GM18511 (cell line): ENCODE results near the gene LRPAP1.

Experiments used
- ATAC-seq: cut with Tn5 transposase; IDR thresholded peaks from one replicate; pipeline ENCODE4 v1.9.1; 2021; ENCODE audit warnings: mild to moderate bottlenecking, moderate library complexity; ENCODE audit not compliant: unreplicated experiment

Gene LRPAP1

DNA sequence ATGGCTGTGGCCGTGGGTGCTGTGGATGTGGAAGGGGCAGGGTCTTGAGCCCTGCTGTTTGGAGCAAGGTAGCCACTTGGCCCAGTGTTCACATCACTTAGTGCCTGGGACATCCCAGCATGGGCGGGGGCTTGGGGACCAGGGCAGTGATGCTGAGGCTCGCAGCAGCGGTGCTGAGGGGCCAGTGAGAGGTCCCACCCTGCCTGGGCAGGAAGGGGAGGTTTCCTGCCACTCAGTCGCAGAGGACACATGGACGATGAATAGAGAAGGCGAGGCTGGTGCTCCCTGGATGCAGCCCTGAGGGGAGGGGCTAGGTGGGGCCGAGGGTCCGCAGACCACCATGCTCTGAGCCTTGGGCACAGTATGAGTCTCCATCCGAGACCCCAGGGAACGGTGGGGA lies 43.4 kb downstream of the LRPAP1 start:
- no peak for ATAC-seq

DNA sequence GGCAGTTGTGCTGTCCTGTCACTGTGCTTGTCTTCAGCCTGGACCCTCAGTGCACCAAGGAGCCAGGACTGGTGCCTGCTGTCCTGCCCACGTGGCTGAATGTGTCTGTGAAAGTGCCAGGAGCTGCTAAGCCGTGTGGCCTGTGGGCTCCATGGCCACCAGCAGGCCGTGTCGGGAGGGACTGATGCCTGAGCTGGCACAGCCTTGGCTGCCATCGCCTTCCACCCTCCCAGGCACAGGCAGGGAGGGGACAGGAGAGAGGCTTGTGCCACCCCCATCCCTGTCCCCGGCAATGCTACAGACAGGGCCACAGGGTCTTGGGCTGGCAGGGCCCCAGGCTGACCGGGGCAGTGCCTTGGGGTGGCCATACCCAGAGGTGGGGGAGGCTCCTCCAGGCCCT lies 44.4 kb downstream of the LRPAP1 start:
- no peak for ATAC-seq

DNA sequence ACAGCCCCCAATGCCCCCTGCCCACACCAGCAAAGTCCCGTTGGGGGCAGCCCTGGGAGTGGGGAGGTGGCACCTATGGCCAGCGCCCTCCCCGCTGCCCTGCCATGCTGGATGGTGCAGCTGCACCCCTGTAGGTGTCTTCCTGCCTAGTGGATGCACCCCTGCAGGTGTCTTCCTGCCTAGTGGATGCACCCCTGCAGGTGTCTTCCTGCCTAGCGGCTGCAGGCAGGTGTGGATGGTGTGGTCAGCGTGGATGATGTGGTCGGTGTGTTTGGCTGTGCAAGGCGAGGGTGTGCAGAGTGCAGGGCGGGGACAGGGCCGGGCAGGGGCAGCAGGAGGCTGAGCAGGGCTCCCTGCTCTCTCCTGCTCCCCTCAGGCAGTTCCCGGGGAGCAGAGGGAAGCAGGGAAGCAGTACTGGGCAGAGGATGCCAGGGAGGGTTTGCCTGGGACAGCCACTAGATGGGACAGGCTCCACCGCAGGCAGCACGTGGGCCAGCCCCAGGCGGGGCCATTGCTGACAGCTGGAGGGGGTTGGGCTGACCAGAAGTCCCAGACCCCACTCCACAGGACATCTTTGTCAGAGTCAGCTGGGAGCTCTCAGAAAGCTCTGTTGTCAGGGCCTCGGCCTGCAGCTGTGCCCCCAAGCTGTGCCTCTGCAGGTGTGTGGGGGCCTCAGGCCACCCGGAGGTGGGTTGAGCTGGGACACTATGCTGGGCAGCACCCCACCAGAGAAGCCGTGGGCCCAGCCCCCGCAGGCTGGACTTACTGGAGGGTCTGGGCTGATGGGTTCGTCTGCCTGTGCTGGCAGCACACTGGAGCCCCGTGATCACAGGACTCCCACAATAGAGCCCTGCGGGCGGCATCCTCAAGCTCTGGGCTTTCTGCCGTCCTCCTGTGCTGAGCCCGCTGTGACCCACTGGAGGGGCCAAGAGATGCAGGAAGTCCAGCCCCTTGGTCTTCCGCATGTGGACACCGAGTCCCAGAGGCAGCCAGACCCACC lies 45.4 kb downstream of the LRPAP1 start:
- no peak for ATAC-seq

DNA sequence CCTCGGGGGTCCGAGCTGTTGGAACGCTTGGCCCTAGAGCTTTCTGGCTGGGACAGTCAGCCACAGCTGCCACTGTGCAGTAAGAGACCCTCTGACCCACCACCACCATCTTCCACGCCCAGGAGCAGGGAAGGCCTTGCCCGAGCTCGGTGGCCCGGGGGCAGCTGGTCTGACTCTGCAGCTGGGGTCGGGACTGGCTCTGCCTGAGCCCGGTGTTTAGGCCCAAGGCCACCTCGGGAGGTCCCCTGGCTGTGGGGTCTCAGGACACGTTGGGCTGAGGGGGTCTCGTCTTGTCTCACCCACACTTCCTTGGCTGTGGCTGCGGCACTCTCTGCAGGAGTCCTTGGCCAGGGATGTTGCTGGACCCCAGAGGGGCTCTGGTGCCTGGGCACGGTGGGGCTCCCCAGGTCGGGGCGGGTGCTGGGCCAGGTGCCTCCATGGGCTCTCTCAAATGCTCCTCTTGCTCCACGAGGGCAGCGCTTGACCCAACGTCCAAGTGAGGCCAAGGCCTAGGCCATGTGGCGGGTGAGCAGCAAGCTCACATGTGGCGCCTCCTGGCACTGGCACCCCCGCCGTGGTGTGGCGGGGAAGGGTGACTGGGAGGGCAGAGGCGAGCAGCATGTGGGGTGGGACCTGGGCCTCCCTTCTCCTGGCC lies 46.2 kb downstream of the LRPAP1 start:
- no peak for ATAC-seq

DNA sequence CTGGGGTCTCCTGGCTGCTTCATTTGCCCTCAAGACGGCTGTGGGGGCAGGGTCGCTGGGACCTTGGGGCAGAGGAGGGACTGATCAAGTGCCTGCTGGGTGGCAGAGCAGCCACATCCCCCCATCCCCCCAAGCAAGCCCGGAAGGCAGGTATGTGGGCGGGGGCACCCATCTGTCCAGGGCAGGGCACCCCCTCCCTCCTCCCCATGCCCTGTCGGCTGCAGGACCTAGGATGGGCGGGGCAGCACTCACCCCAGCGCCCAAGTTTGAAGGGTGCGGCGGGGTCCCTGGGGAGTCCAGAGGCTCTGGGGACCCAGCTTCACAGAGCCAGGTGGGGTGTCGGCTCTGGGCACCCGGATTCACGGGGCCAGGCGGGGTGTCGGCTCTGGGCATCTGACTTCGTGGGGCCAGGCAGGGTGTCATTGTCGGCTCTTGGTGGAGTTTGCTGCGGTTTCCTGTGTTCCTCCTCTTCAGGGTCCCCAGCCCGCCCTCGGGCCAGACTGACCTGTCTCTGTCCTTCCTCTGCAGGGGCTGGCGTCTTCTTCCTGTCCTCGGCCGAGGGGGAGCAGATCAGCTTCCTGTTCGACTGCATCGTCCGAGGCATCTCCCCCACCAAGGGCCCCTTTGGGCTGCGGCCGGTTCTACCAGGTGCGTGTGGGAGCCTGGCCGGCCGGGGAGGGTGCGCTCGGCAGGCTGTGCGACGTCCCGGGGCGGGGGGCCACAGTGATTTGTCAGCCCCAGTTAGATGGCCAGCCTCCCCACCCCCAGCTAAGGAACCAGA lies 47.0 kb downstream of the LRPAP1 start:
- ATAC-seq: no peak

DNA sequence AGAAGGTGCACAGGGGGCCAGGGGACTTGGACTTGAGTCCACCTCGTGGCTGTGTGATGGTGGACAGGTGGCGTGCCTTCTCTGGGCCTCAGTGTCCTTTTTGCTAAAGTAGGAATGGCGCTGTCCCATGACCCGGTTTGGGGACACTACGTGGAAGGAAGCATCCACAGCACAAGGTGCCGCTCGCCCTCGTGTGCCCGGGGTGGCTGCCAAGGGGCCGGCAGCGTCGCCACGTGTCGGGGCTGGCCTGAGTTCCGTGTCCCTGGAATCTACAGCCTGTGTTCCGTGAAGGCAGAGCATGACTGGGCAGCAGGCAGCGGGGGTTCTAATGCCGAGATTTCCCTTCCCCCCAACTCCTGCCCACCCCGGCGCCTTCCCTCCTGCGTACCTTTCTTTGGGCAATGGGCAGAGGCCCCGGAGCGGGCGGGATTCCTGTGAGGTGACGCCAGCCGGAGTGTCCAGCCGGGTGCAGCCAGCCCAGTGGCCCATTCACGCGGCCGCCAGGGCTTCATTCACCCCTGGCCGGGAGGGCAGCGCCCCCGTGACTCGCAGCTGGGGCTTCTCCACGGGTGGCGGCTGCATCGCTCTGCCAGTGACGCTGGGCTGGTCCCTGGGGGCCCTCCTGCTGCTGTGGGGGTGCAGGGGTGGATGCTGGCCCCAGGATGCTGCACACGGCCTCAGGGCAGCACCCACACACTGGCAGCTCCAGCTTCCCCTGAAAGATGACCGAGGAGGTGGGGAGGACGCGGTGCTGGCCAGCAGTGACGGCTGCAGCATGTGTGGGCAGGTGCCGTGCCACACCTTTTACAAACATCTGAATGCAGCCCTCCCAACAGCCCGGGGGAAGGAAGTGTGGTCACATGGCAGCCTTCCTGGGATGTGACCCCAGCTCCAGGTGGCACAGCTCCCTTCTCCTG lies 47.9 kb downstream of the LRPAP1 start:
- ATAC-seq: no peak

DNA sequence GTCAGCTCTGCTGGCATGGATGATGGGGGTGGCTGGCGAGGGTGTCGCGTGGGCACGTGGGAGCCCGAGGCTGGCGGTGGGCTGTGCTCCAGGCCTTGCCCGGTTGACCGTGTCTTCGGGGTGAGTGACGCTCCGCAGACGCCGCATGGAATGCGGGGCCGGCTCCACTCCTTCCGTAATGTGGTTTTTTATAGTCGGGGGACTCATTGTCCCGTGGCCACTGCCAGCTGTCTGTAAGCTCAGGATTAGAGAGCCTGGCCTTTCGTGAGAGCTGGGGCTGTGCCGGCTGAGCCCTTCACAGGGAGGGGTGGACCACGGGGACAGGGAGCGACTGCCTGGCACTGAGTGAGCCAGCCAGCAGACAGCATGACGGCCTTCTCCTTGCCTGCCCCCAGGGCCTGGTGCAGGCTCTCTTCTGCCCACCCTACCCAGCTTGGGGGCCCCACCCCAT lies 48.7 kb downstream of the LRPAP1 start:
- no peak for ATAC-seq

DNA sequence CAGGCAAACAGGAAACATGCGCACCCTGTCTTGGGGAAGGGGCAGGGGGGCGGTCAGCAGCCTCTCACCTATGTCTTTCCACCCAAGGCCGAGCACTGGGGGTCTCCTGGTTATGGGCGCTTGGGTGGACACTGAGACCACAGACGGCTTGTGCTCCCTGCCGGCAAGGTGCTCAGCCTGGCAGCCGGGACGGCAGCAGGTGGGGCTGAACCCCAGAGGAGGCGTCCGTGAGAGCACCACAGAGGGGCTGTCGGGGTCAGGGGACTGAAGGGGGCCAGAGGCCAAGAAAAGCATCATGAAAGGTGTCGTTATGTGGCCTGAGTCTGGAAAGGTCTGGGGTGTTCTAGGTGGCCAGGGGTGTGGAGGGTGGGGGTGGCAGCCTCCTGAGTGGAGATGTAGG lies 49.5 kb downstream of the LRPAP1 start:
- ATAC-seq: no peak

DNA sequence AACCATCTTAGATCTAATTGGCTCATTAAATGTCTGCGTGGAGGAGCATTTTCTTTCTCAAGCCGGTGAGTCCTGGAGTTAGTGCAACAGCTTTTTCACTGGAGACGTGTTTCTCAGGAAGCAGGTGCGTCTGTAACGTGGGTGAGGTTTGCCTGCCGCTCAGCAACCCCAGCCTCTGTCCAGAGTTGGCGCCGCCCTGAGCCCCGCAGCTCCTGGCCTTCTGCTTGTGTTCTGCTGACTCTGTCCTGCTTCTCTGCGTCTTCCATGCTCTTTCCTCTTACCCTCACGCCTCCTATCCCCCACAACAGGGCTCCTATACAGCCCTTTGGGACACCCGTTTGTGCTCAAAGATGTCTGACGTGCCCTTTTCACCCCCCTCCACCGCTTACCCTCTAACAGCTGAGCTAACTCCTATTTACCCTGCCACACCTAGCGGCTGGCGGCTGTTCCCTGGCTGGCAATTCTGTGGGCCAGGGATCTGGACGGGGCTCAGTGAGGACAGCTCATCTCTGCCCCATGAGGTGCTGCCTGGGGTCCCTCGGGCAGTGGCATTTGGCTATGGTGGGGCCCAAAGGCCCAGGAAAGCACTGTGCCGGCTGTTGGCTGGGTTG lies 50.3 kb downstream of the LRPAP1 start:
- no peak for ATAC-seq

DNA sequence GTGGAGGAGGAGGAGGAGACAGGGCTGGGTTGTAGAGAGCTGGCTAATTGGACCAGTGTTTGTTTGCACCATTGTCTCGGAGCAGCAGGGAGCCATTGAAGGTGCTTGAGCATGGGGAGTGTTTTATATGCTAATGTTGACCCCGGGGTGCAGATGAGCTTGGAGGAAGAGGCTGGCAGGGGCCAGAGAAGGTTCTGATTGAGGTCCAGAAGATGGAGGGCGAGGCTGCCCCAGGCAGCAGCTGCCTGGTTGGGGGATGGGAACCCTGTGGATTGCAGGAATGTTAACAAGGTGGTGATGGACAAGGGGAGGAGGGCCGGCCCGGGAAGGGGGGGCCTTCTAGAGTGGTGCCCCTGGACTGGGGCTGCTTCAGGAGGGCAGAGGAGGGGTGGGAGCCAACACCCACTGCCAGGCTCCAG lies 51.1 kb downstream of the LRPAP1 start:
- ATAC-seq: no peak

DNA sequence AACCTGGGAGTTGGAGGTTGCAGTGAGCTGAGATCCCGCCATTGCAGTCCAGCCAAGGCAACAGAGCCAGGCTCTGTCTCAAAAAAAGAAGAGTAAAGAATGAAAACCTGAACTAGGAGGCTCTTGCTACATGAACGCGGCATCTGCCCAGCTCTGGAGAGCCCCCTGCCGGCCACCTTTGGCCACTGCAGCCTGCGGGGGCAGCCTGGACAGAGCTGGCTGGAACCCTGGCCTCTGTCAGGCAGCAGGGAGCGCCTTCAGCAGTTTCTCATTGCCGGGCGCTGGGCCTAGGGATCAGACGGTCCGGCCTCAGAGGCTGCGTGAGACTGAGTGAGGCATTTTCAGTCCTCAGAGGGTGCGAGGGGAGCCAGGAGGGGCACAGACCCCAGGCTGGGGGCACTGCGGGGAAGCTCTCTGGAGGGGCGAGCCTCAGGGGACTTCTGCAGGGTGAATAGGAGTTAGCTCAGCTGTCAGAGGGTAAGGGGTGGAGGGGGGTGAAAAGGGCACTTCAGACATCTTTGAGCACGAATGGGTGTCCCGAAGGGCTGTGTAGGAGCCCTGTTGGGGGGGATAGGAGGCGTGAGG lies 51.6 kb downstream of the LRPAP1 start:
- ATAC-seq: peak; percentile 59

DNA sequence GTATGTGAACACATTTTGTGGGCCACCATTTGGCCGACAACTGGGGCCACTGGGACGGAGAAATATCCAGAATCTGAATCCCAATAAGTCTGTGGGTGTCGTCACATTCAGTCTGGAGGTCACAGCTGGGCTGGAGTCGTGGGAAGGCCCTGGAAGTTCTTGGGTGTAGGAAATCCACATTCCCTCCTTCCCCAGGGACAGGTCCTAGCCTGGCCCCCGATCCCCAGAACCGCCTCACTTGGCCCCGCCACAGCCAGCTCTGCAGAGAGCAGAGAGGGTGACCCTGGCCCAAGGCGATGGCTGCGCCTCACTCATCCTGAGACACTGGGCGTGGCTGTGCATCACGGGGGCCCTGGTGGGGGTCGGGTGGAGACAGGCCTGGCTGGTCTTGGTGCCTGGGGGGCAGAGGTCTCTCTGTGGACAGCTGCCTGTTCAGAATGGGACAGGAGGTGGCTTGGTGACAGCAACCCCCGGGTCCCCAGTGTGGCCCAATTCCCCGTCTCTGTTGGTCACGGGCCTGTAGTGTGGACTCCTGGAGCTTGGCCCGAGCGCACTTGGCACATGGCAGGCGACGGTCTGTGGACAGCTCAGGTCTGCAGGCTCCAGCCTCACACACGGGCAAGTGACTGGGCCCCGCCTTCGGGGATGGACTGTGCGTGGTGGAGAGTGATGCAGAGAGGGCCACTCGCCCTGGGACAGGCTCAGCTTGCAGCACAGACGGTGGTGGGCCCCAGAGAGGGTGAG lies 52.7 kb downstream of the LRPAP1 start:
- no peak for ATAC-seq

DNA sequence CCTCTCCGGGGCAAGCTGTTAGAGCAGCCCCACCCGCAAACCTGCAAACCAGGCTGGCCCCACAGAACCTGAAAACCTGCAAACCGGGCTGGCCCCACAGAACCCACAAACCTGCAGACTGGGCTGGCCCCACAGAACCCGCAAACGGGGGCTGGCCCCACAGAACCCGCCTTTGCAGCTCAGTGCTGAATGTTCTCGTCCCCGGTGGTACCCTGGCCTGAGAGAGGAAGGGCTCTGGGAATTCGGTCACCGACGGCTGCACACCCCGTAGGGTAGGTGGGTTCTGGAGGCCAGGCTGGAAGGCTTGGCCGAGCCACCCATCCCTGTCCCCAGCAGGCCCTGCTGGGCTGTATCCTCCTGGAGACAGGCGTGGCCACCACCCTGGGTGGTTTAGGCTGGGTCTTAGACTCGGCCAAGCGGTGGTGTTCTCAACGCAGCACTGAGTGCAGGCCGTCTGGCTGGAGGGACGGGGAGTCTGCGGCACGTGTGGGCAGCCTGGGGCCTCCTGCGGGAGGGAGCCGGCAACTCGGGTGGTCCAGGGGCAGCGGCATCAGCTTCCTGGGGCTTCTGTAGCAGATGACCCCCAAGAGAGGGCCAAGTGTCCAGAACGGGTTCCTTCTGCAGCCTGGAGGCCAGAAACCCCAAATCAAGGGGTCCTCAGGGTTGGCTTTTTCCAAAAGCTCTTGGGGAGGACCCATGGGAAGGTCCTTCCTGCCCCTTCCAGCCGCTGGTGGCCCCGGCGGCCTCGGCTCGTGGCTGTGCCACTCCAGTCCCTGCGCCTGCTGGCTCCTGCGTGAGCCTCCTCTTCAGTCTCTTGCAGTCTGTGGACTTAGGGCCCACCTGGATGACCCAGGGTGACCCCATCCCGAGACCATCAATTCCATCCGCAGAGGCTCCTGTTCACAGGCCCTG lies 53.5 kb downstream of the LRPAP1 start:
- no peak for ATAC-seq

DNA sequence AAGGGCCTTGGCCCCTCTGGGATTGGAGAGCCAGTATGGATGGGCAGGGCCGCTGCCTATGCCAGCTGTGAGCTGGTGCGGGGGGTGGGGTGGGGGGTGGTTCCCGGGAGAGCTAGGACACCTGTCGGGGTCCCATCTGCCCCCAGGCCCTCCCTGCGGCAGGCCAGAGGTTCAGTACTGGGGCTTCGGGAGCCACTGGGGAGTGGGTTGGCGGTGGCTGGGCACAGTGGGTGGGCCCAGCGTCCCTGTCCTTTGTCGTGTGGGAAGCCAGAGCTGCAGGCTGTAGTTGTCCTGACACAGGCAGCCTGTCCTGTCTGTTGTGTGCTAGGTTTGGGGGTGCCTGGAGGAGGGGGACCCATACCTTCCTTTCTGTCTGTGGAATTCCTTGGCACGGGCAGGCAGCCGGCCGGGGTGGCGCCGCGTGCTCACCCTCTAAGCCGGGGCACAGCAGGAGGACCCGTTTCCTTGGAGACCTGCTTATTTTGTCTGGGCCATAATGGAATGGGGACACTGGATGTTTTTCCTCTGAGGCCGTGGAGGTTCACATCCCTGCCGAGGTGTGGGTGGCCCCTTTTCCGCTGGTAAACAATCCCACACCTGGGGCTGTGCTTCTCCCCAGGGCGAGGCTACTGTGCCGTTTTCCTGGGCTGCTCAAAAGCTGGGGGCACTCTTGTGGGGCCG lies 54.3 kb downstream of the LRPAP1 start:
- no peak for ATAC-seq

DNA sequence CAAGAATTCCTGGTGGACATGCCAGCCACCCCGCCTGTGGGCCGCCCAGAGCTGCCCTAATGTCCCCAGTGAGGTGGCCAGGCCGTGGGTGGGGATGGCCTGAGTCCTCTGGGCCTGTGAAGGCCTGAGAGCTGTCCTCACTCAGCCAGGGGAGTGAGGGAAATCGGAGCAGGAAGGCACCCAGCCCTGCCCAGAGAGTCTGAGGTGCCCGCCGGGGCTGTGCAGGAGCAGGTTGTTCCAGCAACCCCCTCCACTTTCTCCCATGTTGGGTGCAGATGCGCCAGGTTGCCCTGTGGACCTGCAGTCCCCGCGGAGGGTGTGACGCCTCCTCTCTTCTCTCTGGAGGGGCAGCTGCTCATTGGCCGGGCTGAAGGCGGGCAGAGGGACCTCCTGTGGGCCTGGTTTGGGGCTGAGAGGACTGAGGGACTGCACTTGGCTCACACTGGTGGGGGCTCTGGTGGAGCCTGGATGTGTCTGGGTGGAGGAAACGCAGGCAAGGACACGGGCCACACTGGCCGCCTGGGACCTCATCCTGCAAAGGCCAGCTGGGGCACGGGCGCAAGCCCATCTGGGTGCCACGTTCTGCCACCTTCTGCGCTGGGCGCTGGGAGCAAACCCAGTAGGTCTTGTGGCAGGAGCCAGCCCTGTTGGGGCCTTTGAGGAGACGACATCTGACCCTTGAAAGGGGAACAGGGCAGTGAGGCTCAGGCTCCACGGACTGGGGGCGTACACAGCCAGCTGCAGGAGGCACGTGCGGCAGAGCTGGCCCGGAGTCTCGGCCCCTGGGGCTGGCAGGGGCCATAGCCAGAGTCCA lies 55.1 kb downstream of the LRPAP1 start:
- ATAC-seq: no peak

DNA sequence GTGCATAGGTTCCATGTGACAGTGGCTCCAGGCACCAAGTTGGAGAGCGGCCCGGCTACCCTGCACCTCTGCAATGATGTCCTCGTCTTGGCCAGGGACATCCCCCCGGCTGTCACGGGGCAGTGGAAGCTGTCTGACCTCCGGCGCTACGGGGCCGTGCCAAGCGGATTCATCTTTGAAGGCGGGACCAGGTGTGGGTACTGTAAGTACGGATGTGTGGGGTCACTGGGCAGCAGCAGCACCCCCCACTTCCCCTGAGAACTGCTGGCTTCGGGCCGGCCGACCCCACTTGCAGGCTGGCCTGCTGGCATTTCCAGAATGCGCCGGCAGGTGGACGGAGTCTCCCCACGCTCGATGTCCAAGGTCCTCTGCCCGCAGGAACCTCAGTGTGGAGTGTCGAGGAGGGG lies 55.9 kb downstream of the LRPAP1 start:
- ATAC-seq: no peak
